ENCODE data around the gene FCGR3A.
A peak's percentile ranks its signal among the peaks of the same experiment; 100 is the strongest.
"Not testable (repeated sequence)": the region's sequence is repeated elsewhere in the genome, so short reads cannot be mapped to it uniquely, and the experiment has no call there.

Gene FCGR3A

DNA sequence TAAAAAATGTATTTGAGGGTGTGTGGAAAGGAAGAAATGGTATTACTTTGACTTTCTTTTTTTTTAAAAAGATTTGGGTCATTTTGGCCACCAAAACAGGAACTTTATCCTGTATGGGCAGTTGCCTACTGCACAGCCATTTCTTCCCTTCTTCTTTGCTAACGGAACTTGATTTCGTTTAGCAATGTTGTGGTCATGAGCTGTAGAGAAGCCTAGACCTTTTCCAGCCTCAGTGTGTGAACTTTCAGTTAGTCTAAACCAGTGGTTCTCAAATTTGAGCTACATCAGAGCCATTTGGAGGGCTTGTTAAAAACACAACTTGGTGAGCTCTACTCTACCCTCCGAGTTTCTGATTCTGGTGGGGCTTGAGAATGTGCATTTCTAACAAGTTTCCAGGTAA, 12.8 kb upstream of the FCGR3A start:
- in situ Hi-C loops (cut with MboI; ENCODE audit: low sequenced_read_pairs, unreplicated experiment); DNase-seq (ENCODE audit: low spot score): not testable (repeated sequence)

- in situ Hi-C loops (cut with MboI; ENCODE audit: low sequenced_read_pairs, unreplicated experiment) = not testable (repeated sequence)
Observed at GRCh38 chr1:161560960-161561715, 11.5 kb upstream of the FCGR3A start.

DNA sequence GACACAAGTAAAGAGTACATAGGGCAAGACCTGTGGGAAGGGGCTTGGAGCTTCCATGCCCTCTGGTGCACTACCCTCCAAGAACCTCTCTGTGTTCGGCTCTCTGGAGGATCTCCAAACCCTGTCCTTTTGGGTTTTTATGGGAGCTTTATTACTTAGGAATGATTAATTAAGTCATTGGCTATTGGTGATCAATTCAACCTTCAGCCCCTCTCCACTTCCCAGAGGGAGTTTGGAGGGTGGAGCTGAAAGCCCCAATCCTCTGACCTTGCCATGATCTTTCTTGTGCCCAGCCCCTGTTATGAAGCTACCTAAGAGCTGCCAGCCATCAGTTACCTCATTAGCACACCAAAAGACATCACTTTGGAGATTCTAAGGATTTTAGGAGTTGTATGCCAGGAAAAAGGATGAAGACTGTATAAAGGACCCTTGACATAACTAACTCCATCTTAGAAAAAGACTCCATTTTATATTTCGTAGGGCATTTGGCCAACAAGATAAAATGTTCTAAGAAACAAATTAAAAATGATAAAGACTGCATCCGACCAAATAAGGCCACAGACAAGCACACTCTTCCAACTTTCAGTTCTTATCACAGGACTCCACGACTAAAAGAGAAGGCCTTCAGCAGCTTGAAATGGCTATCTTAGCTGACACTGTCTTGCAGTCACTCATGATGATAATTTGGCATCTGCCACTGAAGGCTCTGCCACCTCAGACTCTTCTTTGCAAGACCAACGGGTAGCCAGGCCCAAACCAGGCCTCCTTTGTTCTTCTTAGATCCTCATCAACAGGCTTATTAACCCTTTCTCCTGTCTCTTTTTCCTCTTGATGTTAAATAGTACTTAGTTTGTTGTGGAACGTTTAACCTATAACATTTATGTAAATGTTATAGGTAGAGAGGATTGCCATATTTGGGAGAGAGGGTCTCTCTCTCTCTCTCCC, 8.2 kb upstream of the FCGR3A start:
- DNase-seq (ENCODE audit: low spot score); in situ Hi-C loops (cut with MboI; ENCODE audit: low sequenced_read_pairs, unreplicated experiment): not testable (repeated sequence)

More at GRCh38 chr1:161560960-161561715, 11.5 kb upstream of the FCGR3A start:
- DNase-seq (ENCODE audit: low spot score) = not testable (repeated sequence)

DNA sequence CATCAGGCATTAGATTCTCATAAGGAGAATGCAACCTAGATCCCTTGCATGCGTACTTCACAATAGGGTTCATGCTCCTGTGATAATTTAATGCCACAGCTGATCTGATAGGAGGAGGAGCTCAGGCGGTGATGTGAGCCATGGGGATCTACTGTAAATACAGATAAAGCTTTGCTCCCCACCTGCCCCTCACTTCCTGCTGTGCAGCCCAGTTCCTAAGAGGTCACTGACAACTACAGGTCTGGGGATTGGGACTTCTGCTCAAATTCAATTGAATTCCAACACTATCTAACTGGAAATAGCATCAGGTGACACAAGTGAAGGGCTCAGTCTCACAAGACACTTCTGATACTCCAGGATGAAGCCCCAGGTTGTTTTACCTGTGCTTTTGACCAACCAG, 7.4 kb upstream of the FCGR3A start:
- in situ Hi-C loops (cut with MboI; ENCODE audit: low sequenced_read_pairs, unreplicated experiment); DNase-seq (ENCODE audit: low spot score): not testable (repeated sequence)

GRCh38 chr1:161556143-161556542, 6.5 kb upstream of the FCGR3A start:
- DNase-seq (ENCODE audit: low spot score); in situ Hi-C loops (cut with MboI; ENCODE audit: low sequenced_read_pairs, unreplicated experiment): not testable (repeated sequence)

DNA sequence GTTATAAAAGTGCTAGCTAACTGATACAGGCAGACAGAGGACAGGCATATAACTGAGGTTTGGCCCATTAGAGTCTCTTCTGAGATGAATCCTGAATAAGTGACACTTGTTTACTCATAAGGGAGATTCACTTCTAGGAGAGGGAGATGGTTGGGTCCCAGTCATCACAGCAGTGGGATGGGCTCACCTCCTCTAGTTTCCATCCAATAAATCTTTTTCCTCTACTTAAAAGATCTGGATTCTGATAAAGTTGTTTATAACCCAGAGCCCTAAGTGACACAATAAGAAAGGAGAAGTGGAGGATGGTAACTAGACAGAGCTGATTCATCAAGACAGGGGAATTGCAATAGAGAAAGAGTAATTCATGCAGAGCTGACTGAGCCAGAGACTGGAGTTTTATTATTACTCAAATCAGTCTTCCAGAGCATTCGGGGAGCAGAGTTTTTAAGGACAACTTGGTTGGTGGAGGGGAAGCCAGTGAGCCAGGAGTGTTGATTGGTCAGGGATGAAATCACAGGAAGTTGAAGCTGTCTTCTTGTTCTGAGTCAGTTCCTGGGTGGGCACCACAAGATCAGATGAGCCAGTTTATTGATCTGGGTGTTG, 5.3 kb upstream of the FCGR3A start:
- in situ Hi-C loops (cut with MboI; ENCODE audit: low sequenced_read_pairs, unreplicated experiment); DNase-seq (ENCODE audit: low spot score): not testable (repeated sequence)

DNA sequence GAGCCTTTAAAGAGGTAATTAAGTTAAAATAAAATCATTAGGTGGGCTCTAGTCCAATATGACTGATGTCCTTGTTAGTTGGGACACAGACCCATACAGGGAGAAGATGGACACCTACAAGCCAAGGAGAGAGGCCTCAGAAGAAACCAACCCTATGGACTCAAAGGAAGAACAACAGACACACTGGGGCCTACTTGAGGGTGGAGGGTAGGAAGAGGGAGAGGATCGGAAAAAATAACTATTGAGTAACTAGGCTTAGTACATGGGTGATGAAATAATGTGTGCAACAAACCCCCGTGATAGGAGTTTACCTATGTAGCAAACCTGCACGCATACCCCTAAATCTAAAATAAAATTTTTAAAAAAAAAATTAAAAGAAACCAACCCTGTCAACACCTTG, 4.7 kb upstream of the FCGR3A start:
- DNase-seq (ENCODE audit: low spot score); in situ Hi-C loops (cut with MboI; ENCODE audit: low sequenced_read_pairs, unreplicated experiment): not testable (repeated sequence)

DNA sequence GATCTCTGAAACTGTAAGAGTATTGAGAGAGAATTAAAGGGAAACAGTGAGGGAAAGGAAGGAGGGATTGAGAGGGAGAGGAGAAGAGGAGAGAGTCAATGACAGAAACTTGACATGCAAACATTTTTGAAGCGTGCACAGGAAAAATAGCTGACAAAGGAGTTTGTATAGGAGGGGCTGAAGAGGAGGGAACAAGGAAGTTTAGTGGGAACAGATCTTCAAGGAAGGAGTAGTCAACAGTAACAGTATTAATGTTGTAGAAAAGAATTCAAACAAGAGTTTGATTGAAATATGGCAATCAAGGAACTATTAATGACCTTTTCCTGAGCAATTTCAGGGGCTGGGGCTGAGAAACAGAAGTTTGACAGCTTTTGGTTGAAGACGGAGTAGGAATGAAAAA, 4.0 kb upstream of the FCGR3A start:
- DNase-seq (ENCODE audit: low spot score); in situ Hi-C loops (cut with MboI; ENCODE audit: low sequenced_read_pairs, unreplicated experiment): not testable (repeated sequence)

GRCh38 chr1:161550942-161551341, 1.3 kb upstream of the FCGR3A start:
- DNase-seq (ENCODE audit: low spot score); in situ Hi-C loops (cut with MboI; ENCODE audit: low sequenced_read_pairs, unreplicated experiment): not testable (repeated sequence)

DNA sequence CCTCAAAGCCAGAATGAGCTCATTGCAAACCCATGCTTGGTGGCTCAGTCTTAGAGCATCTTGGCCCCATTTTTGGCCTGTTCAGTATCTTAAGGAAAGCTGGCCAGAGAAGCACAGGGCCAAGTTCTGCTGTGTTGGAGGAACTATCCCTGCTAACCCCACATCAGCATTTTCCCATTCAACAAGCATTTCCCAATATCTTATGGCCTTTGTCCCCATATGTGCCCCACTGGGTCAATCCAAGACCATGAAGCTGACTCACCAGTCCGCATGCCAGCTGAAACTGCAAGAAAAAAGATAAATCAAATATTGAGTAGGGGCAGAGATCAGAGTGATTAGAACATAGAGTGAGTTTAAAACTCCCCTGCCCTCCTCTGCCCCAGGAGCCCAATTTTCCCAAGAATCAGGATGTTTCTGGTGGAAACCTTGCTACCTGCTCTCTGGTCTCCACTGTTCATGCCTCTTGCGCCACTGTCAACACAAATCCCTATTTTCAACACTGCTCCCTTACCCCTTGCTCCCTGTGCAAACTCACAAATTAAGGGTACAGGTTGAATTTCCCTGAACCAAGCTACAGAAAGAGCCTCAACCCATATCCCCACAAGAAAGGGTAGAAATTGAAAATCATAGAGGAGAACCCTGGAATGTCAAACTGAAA, 740 bp downstream of the FCGR3A start:
- in situ Hi-C loops (cut with MboI; ENCODE audit: low sequenced_read_pairs, unreplicated experiment); DNase-seq (ENCODE audit: low spot score): not testable (repeated sequence)

DNA sequence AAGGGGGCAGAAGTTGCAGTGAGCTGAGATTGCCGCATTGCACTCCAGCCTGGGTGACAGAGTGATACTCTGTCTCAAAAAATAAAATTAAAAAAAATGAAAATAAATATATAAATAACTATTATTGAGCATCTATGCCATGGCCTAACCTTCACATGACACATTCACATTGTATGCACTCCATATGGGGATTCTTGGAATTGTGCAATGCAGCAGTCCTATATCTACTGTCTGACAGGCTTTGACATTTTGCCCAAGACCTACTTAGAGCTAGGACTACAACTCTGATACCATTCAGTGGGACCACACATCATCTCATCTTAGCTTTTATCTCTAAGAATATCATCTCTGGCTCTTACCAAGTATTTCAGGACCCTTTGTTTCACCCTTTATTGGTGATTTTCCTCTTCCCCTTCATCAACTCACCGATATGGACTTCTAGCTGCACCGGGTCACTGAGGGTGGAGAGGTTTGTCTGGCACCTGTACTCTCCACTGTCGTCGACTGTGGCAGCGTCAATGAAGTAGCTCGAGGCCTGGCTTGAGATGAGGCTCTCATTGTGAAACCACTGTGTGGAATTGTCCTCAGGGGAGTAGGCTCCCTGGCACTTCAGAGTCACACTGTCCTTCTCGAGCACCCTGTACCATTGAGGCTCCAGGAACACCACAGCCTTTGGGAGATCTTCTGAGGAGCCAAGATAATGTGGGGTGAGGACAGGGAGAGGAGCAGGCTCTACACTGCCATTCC, 1.4 kb downstream of the FCGR3A start:
- DNase-seq (ENCODE audit: low spot score); in situ Hi-C loops (cut with MboI; ENCODE audit: low sequenced_read_pairs, unreplicated experiment): not testable (repeated sequence)

GRCh38 chr1:161545005-161545731, 4.5 kb downstream of the FCGR3A start:
- DNase-seq (ENCODE audit: low spot score); in situ Hi-C loops (cut with MboI; ENCODE audit: low sequenced_read_pairs, unreplicated experiment): not testable (repeated sequence)

DNA sequence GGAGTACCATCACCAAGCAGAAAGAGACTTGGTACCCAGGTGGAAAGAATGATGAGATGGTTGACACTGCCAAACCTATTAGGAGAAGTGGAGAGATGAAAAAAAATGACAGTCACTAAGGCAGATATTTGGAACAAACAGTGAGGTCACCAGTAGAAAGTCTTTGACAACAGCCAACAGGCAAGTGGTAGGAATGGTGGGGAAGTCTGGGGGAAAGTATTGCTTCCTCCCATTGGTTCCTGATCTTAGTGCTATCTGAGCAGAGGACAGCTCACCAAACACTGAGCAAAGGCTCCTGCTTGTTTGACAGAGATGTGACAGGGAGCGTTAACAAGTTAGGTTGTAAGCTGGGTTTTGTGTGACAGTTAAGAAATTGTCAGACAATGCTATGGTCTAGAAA, 6.5 kb downstream of the FCGR3A start:
- in situ Hi-C loops (cut with MboI; ENCODE audit: low sequenced_read_pairs, unreplicated experiment) = not testable (repeated sequence)

DNA sequence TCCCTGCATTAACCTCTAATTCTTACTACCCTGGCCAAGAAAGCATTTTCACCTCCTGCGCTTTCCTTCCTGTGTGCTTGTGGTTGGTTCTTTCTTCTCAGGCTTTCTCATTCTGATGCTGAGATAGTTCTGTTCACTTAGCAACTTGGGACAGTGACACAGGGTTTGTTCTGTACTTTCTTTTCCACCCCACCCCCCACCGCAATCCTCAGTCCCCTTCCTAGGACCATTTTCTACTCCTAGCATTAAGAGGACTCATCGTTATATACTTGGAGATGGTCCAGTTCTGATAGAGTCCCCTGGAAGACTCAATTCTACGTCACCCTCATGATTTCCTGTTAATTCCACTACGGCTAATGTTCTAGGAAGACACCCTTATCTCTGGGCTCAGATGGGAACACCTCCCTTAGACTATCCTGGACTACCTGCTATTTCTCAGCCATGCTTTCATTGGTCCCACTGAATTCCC, 7.5 kb downstream of the FCGR3A start:
- peak; percentile 51 for DNase-seq (ENCODE audit: low spot score)
- in situ Hi-C loops (cut with MboI; ENCODE audit: low sequenced_read_pairs, unreplicated experiment) = not testable (repeated sequence)

More for the DNA sequence above, 6.5 kb downstream of the FCGR3A start:
- DNase-seq (ENCODE audit: low spot score) = not testable (repeated sequence)

GRCh38 chr1:161540570-161540960, 9.1 kb downstream of the FCGR3A start:
- in situ Hi-C loops (cut with MboI; ENCODE audit: low sequenced_read_pairs, unreplicated experiment); DNase-seq (ENCODE audit: low spot score): not testable (repeated sequence)

DNA sequence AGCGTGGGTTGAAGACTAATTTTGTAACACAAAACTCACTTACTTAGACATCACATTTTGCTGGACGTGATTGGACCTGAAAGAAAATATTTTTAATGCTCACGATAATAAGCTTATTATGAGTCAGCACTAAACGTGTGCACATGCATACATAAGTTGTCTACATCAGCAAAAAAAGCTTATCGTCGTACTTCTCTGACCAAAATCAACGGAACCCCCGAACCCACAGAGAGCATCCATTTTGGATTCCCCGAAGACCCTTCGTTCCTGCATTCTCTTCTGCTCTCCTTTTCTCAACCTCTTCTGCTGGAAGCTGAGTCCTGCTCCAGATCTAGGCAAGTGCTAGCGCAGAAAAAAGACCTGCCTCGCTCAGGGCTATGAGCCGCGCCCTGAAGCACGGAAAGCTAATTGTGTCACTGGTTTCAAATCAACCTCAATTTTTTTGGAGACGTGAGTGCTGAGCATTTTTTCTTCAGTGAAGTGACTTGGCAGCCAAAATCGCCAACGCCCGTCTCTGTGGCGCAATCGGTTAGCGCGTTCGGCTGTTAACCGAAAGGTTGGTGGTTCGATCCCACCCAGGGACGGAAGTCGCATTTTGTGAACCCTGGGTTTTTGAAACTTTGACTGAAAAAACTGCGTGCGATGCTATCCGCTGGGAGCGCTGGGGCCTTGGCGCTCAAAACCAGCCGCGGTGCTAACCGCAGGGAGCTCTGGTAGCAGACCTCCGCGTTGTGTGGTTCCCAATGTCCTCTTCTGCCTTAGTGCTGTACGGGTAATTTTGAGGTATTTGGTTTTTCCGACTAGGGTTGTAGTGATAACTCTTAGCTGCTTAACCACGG, 9.7 kb downstream of the FCGR3A start:
- peak; percentile 67 for DNase-seq (ENCODE audit: low spot score)
- in situ Hi-C loops (cut with MboI; ENCODE audit: low sequenced_read_pairs, unreplicated experiment) = not testable (repeated sequence)

All from GM13976 (cell line).